HG02759 (cell line): ENCODE measurements around the gene RPL15.
"Not testable (repeated sequence)": the region's sequence is repeated elsewhere in the genome, so short reads cannot be mapped to it uniquely, and the experiment has no call there.

Experiments used
- ATAC-seq: cut with Tn5 transposase; IDR thresholded peaks from one replicate; pipeline ENCODE4 v1.9.1; 2021; ENCODE audit warnings: mild to moderate bottlenecking, moderate library complexity; ENCODE audit not compliant: unreplicated experiment

The RPL15 gene

DNA sequence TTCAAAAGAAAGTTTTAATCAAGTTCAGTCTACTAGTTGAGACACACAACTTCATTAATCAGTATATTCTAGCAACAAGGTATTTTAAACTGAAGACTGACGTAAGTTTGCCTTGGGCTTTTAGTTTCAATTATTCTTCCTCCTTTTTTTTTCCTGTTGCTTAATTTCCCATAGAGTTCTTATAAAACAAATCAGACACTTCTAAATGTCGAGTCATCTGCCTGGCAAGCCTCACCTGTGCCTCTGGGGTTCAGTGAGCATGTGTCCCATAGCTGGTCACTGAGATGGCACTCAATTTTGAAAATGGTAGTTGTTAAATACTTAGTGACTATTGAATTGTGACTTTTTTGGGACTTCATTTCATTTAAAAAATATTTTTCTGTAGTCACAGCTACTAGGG is 27.5 kb upstream of the RPL15 start:
- no peak for ATAC-seq

DNA sequence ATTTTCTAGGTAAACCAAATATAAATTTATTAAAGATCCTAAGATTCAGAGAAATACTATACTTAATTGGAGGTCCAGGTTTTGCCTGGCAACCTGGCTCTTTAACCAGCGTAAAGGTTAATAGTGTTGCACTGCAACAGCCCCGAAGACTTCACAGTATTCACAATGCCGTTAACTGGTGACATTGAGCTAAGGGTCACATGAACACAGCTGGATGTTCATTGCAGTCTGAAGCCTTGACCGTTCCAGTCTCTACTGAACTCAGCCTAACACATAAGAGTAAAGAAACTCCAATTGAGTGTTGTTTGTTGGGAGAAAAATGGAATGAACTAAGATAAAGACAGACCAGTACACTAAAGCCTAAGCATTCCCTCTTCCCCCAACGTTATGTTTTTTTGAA is 27.0 kb upstream of the RPL15 start:
- ATAC-seq = no peak

DNA sequence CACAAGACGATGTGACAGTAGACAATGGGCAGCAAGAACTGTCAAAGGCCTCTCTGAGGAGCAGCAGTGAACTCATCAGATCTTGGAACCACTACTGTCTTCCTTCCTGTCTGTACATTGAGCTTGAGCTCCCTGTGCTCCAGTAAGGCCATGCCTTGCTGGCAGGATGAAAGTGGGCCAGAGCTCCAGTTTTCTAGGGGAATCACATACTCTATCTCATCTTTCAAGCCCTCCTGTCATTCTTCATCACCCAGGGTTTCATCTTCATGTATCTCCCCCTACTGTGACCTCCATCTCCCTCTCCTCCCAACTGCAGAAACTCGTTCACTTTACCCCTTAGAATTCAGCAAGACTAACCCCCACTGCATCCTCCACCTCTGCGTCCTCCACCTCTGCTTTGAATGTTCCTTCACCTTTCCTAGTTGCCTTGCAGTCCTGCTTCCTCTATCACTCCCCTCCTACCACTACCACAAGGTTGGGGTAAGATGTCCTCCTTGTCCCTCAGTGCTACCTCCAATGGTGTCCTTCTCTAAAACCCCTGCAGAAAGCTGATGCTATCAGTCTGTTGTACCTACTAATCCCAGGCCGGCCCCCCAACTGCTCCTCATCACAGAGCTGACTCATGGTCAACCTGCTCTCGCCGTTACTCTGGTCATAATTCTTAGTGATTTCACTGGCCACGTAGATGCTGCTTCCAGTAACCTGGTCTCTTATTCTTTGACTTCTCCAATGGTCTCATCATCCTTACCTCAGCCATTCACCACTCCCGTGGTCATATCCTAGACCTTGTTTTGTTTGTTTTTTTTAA is 22.5 kb upstream of the RPL15 start:
- ATAC-seq = no peak

DNA sequence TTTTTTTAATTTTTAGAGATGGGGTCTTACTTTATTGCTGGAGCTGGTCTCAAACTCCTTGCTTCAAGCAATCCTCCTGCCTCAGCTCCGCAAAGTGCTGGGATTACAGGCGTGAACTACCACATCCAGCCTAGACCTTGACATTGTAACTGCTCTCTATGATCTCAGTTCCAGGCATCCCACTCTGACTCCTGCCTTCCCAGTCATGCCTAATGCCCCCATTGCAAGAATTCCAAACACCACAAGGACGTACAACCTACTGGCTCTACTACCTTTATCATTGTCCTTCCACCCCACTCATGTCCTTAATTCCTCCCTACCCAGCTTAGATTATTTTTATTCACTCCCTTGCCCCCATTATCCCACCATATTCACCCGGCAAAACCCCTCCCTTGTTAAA is 21.8 kb upstream of the RPL15 start:
- no peak for ATAC-seq

DNA sequence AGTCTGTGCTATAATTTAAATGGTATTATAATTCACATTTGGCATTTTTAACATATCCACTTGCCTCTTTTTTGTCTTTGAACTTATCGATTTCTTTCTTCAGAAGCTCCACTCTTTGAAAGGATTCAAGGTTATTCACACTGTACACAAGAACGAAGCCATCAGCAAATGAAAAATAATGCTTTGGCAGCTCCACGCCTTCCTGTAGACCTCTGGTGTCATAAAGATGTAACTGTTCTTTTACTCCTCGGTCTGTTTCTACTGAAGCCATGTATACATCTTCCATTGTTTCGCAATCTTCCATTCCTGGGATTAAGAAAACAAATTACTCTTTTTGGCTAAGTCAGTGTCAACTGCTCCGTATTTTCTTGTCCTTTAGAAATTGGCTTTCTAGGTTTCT is 16.2 kb upstream of the RPL15 start:
- ATAC-seq = no peak

DNA sequence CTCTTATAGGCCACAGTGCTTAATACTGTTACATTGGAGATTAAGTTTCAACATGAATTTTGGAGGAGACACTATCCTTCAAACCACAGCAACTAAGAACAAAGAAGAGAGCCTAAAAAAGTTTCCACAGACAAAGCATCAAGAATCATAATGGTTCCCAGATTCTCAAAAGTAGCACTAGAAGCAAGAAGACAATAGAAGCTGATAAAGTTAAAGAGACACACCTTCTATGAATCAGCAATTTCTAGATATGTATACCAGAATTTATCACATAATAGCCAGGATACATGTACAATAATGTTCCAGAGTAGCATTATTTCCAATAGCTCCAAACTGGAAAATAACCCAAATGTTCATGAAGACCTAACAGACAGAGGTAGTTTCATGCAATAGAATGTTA is 12.4 kb upstream of the RPL15 start:
- no peak for ATAC-seq

DNA sequence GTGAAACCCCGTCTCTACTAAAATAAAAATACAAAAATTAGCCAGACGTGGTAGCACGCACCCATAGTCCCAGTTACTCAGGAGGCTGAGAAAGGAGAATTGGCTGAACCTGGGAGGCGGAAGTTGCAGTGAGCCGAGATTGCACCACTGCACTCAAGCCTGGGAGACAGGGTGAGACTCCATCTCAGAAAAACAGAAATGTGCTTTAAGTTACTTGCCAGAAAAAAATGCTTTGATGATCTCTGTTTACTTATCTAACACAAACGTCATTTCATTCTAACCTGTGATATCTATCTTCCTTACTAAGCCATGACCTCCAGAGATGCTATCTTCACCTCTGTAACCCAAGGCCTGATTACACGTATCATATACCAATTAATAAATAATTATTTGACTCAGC is 7.6 kb upstream of the RPL15 start:
- ATAC-seq = no peak

DNA sequence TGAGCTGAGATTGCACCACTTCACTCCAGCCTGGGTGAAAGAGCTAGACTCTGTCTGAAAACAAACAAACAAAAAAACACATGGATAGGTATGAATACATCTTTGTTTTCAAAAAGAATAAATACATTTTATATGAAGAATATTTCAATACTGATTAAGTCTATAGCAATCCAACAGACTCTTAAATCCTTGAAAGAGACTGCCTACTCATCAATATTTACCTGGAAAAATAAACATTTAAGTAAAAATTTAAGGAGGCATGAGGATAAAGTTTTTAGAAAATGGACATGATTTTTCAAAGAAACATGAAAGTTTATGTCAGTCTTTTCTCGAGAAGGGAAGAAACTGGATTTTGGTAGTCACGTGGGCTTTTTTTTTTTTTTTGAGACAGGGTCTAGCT is 5.5 kb upstream of the RPL15 start:
- no peak for ATAC-seq

DNA sequence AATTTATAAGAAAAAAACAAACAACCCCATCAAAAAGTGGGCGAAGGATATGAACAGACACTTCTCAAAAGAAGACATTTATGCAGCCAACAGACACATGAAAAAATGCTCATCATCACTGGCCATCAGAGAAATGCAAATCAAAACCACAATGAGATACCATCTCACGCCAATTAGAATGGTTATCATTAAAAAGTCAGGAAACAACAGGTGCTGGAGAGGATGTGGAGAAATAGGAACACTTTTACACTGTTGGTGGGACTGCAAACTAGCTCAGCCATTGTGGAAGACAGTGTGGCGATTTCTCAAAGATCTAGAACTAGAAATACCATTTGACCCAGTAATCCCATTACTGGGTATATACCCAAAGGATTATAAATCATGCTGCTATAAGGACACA is 4.6 kb upstream of the RPL15 start:
- not testable (repeated sequence) for ATAC-seq

DNA sequence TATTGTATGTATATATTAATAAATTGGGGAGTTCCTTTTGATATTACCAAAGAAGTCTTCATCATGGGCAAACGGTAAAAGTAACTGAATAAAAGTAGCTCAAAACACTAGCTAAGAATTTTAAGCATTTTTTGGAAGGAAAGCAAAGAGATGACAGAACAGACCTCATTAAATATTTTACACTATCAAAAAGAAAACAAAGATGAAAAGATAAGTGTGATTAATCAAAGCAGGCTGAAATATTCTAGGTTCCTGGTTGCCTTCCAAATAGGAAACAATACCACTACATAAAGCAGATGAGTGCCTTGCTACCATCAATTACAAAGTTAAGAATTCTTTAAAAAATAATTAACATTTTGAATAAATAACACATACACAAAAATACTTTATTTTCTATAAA is 3.8 kb upstream of the RPL15 start:
- ATAC-seq = no peak

DNA sequence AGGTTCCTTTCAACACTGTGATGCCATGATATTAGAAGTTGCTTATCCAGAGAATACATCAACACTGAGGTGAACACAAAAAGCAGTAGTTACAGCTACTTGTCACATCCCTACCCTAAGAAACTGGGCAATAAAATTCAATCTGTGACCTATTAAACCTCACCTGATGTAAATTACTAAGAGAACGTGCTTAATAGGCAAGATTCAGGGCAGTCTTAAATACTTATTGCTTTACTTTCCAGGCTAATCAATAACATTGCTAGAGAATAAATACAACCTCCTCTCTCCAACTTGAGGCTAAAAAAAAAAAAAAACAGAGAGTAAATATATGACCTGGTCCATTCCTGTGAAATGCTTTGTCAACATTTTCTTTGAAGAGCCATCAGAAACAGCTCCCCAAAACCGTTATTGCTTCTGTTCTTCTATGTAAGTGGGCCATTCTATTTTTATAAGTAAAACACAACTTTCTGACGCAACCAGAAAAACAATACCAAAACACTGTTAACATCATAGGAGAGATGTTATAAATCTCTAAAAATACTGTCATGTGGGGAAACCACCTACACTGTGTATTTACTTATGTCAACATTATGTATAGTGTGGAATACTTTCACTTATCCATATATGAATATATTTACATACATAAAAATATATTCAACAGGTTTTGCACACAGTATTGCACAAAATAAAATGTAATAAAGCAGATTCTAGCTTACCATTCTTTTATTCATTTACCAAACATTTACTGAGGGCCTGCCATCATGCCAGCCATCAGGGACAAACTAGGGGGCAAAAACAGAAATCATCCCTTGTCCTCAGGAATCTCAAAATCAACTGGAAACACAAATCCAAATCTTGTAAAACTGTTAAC is 2.8 kb upstream of the RPL15 start:
- no peak for ATAC-seq

DNA sequence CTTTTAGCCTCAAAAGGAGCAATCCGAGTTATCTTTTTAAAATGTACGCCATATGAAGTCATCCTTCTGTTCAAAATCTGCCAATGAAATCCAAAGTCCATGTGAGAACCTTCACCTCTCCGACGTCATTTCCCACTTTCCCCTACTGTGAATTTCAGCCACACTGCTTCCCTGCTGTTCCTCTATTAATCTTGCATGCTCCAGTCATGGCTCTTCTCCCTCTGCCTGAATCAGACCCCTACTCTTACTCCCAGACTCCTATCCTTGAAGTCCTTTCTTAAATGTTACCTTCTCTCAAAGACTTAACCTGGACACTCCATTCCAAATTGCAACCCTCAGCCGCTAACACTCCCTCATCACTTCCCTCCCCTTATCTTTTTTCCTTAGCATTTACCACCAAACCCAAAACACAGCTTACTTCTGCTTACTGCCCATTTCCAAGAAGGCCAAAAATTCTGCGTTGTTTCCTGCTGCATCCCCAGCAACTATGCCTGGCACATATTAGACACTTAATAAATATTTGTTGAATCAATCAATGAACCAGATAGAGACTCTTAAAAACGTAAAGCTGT is 1.3 kb upstream of the RPL15 start:
- ATAC-seq = no peak

DNA sequence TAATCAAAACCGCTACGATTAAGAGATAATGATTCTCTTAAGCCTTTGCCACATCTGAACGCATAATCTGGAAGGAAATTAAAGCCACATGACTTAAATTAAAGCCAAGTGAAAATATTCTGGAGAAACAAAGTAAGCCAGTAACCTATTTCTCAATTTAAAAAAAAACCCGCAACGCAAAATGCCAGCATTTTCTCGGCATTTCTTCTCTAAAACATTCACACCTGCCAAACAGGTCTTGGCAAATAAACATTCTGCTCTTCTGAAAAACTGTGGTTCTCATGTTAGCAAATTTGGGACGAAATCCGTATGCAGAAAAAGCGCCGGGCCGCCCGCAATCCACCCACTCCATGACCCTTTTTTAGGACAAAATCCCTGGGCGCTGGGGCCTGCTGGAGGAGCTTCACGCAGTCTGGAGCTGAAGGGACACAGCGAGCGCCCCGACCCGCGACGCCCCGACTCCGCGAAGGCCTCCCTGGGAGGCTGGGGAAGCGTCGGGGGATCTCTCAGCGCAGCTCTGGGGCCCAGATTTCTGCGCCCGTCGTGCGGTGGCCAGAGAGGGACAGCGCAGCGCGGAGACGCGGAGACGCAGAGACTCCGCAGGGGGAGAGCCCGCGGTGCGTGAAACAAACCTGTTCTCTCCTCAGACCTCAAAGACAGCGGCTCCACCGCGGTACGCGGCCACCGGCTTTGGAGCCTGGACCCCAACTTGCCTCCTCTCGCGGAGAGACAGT is 613 bp upstream of the RPL15 start:
- ATAC-seq = peak; percentile 45

DNA sequence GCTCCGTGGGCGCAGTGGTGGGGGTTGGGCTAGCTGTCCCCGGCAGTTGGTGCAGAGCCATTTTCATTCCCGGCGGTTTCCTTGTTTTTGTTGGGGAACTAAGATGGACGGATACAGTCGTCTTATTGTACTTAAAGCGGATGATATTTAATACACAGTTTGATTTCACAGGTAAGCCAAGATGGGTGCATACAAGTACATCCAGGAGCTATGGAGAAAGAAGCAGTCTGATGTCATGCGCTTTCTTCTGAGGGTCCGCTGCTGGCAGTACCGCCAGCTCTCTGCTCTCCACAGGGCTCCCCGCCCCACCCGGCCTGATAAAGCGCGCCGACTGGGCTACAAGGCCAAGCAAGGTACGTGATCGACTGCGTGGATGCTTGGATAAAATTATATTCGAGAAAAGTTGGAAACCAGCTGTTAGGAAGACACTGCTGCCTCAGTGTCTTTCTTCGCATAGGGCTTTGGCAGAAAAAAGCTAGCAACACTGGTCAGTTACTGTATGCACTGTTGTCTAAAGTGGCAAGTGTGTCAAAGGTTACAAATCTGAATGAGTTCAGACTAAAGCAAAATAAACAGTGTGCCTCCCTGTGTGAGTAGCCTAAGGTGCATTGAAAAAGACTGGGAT is 859 bp downstream of the RPL15 start:
- ATAC-seq = not testable (repeated sequence)

DNA sequence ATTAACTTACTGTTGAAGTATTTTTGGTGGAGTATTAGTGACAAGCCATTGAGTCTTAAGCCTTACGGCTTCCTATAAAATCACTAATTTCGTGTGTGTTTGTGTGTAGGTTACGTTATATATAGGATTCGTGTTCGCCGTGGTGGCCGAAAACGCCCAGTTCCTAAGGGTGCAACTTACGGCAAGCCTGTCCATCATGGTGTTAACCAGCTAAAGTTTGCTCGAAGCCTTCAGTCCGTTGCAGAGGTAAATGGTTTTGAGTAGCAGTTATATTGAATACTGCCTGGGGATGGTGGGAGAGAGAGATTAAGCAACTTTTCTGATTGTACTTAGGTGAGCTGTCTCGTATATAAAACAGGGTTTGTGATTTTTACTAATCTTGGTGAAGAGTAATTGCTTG is 1.4 kb downstream of the RPL15 start:
- not testable (repeated sequence) for ATAC-seq

DNA sequence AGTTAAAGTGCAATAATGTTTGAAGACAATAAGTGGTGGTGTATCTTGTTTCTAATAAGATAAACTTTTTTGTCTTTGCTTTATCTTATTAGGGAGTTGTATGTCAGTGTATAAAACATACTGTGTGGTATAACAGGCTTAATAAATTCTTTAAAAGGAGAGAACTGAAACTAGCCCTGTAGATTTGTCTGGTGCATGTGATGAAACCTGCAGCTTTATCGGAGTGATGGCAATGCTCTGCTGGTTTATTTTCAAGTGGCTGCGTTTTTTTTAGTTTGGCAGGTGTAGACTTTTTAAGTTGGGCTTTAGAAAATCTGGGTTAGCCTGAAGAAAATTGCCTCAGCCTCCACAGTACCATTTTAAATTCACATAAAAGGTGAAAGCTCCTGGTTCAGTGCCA is 2.7 kb downstream of the RPL15 start:
- no peak for ATAC-seq

DNA sequence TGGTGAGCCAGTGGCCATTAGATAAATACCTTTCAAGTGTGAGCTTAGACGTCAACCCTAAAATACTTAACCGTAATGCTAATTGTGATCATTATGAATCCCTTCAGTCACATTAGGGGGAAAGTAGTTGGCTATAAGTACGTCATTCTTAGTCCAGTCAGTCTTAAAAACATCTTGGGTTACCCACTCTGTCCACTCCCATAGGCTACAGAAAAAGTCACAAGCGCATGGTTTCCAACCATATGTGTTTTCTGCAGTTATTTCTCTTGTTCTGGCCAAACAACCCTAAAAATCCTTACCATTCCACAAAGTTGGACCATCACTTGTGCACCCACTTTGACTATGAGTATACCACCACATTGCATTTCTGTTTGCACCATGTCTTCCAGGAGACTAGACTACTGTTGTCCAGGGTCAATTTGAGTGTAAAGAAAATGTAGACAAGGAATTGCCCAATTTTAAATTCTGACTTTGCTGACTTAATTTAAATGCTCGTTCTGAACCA is 3.3 kb downstream of the RPL15 start:
- no peak for ATAC-seq

DNA sequence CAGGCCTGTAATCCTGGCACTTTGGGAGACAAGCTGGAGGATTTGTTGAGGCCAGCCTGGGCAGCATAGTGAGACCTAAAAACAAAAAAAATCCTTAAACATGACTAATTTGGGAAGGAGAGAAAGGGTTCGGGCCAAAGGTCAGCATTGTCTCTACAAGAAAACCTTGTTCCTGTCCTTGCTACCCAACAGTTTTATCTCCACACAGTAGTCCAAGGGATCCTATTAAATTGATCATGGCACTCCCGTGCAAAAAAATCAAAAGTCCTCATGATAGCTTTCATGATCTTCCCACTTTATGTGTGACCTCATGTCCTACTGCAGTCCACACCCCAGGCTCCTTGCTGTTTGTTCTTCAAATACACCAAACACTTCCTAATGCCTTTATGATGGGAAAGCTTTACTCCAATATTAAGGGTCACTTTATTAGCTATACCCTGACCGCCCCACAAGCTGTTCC is 4.2 kb downstream of the RPL15 start:
- ATAC-seq = no peak

DNA sequence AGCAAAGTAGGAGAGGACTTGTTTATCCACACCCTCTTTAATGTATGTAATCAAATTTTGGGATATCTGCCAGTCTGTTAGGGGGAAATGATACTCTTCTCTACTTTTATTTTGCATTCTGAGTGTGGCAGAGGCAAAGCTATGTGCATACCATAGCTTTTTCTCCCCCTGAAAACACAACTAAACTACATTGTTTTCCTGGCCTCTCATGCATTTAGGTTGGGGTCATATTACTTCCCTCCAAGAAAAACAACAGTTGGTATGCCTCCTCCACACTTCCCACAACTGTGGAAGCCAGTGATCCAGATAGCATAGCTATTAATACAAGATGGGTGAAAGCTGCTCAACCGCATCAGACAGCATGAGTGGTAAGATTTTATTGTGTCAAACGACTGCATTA is 6.9 kb downstream of the RPL15 start:
- no peak for ATAC-seq

DNA sequence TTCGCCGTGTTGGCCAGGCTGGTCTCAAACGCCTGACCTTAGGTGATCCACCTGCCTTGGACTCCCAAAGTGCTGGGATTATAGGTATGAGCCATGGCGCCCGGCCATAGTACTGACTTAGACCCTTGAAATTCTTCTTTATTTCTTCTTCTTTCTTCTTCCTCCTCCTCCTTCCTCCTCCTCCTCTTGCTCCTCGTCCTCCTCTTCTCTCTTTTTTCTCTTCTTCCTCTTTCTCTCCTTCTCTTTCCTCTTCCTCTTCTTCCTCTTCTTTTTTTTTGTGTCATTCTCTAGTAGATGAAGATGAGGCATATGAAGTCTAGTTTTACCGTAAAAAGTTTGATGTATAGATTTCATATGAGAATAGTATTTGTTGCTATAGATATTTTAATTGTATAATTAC is 9.3 kb downstream of the RPL15 start:
- no peak for ATAC-seq
